SK-N-SH treated with all-trans-retinoic acid at 6 μM for 48 hours (cell line): ENCODE results near the gene SLC6A3.

Experiments used
- ATAC-seq: fragments of 200-7000 bp; cut with Tn5 transposase; 3 replicates; pipeline ENCODE4 v1.9.1; 2020; ENCODE audit warnings: mild to moderate bottlenecking, moderate library complexity
- ARNTL ChIP-seq: fragments of 450-650 bp; formaldehyde crosslinking; IDR thresholded peaks from 2 replicates; pipeline ENCODE4 v1.5.0; 2020; ENCODE audit warnings: low read depth, mild to moderate bottlenecking, moderate library complexity, borderline replicate concordance
- BACH2 ChIP-seq: fragments of 250-450 bp; sonication (Bioruptor Pico); IDR thresholded peaks from 2 replicates; pipeline ENCODE4 v1.9.0; 2021; ENCODE audit warnings: mild to moderate bottlenecking, borderline replicate concordance
- ESRRG ChIP-seq: fragments of 250-450 bp; sonication (Bioruptor Pico); IDR thresholded peaks from 2 replicates; pipeline ENCODE4 v1.6.1; 2021; ENCODE audit warnings: mild to moderate bottlenecking
- GLIS3 ChIP-seq: fragments of 250-450 bp; sonication (Bioruptor Pico); IDR thresholded peaks from 2 replicates; pipeline ENCODE4 v1.5.0; 2020; ENCODE audit warnings: mild to moderate bottlenecking, moderate library complexity
- ISL1 ChIP-seq: fragments of 250-450 bp; sonication (Bioruptor Pico); IDR thresholded peaks from 2 replicates; pipeline ENCODE4 v2.1.2; 2022; ENCODE audit warnings: mild to moderate bottlenecking, moderate library complexity
- OSR1 ChIP-seq: fragments of 250-450 bp; sonication (Bioruptor Pico); IDR thresholded peaks from 2 replicates; pipeline ENCODE4 v1.8.0; 2022; ENCODE audit warnings: moderate library complexity, mild to moderate bottlenecking, inconsistent platforms
- PATZ1 ChIP-seq: fragments of 250-450 bp; sonication (Bioruptor Pico); IDR thresholded peaks from 2 replicates; pipeline ENCODE4 v1.8.0; 2020; ENCODE audit warnings: mild to moderate bottlenecking, moderate library complexity, borderline replicate concordance
- PPARA ChIP-seq: fragments of 250-450 bp; sonication (Bioruptor Pico); IDR thresholded peaks from 2 replicates; pipeline ENCODE4 v1.5.0; 2020; ENCODE audit warnings: mild to moderate bottlenecking, borderline replicate concordance
- RARB ChIP-seq: fragments of 250-450 bp; sonication (Bioruptor Pico); IDR thresholded peaks from 2 replicates; pipeline ENCODE4 v1.8.0; 2021; ENCODE audit warnings: mild to moderate bottlenecking, moderate library complexity
- SNAI2 ChIP-seq: fragments of 250-450 bp; sonication (Bioruptor Pico); IDR thresholded peaks from 2 replicates; pipeline ENCODE4 v1.5.0; 2020; ENCODE audit warnings: mild to moderate bottlenecking, moderate library complexity
- TCF4 ChIP-seq: fragments of 250-450 bp; sonication (Bioruptor Pico); IDR thresholded peaks from 2 replicates; pipeline ENCODE4 v1.8.0; 2021; ENCODE audit warnings: mild to moderate bottlenecking, moderate library complexity, borderline replicate concordance
- TOX ChIP-seq: fragments of 250-450 bp; sonication (Bioruptor Pico); IDR thresholded peaks from 2 replicates; pipeline ENCODE4 v1.8.0; 2021; ENCODE audit warnings: mild to moderate bottlenecking, moderate library complexity, borderline replicate concordance
- ZC3H10 ChIP-seq: fragments of 250-450 bp; sonication (Bioruptor Pico); IDR thresholded peaks from 2 replicates; pipeline ENCODE4 v1.5.1; 2021; ENCODE audit warnings: mild to moderate bottlenecking, moderate library complexity
- ZFP3 ChIP-seq: fragments of 250-450 bp; sonication (Bioruptor Pico); IDR thresholded peaks from 2 replicates; pipeline ENCODE4 v1.5.0; 2020; ENCODE audit warnings: mild to moderate bottlenecking, moderate library complexity
- ZFP30 ChIP-seq: fragments of 450-650 bp; formaldehyde crosslinking; IDR thresholded peaks from 2 replicates; pipeline ENCODE4 v1.5.0; 2022; ENCODE audit warnings: mild to moderate bottlenecking, moderate library complexity
- ZNF565 ChIP-seq: fragments of 450-650 bp; formaldehyde crosslinking; conservative IDR thresholded peaks from 2 replicates; pipeline ENCODE4 v1.5.0; 2020; ENCODE audit warnings: low read depth, mild to moderate bottlenecking, moderate library complexity
- ZNF70 ChIP-seq: fragments of 450-650 bp; formaldehyde crosslinking; IDR thresholded peaks from 2 replicates; pipeline ENCODE4 v1.5.0; 2020; ENCODE audit warnings: mild to moderate bottlenecking, moderate library complexity
- ZNF8 ChIP-seq: fragments of 450-650 bp; formaldehyde crosslinking; IDR thresholded peaks from 2 replicates; pipeline ENCODE4 v1.5.0; 2020; ENCODE audit warnings: mild to moderate bottlenecking, moderate library complexity
- TF ChIP-seq, protein P1 (sequence below): fragments of 250-450 bp; sonication (Bioruptor Pico); IDR thresholded peaks from 2 replicates; pipeline ENCODE4 v1.5.0; 2020; ENCODE audit warnings: mild to moderate bottlenecking, moderate library complexity
- TF ChIP-seq, protein P2 (sequence below): fragments of 250-450 bp; sonication (Bioruptor Pico); IDR thresholded peaks from 2 replicates; pipeline ENCODE4 v1.5.1; 2020; ENCODE audit warnings: low read depth, mild to moderate bottlenecking, moderate library complexity
- TF ChIP-seq, protein P3 (sequence below): fragments of 250-450 bp; sonication (Bioruptor Pico); IDR thresholded peaks from 2 replicates; pipeline ENCODE4 v1.5.1; 2021; ENCODE audit warnings: mild to moderate bottlenecking, moderate library complexity

Gene SLC6A3

GRCh38 chr5:1464096-1464446 is 18.8 kb upstream of the SLC6A3 start (continued):
- TF ChIP-seq, protein P1, sequence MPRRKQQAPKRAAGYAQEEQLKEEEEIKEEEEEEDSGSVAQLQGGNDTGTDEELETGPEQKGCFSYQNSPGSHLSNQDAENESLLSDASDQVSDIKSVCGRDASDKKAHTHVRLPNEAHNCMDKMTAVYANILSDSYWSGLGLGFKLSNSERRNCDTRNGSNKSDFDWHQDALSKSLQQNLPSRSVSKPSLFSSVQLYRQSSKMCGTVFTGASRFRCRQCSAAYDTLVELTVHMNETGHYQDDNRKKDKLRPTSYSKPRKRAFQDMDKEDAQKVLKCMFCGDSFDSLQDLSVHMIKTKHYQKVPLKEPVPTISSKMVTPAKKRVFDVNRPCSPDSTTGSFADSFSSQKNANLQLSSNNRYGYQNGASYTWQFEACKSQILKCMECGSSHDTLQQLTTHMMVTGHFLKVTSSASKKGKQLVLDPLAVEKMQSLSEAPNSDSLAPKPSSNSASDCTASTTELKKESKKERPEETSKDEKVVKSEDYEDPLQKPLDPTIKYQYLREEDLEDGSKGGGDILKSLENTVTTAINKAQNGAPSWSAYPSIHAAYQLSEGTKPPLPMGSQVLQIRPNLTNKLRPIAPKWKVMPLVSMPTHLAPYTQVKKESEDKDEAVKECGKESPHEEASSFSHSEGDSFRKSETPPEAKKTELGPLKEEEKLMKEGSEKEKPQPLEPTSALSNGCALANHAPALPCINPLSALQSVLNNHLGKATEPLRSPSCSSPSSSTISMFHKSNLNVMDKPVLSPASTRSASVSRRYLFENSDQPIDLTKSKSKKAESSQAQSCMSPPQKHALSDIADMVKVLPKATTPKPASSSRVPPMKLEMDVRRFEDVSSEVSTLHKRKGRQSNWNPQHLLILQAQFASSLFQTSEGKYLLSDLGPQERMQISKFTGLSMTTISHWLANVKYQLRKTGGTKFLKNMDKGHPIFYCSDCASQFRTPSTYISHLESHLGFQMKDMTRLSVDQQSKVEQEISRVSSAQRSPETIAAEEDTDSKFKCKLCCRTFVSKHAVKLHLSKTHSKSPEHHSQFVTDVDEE (CRISPR knock-in tag), result no peak
- TF ChIP-seq, protein P2, sequence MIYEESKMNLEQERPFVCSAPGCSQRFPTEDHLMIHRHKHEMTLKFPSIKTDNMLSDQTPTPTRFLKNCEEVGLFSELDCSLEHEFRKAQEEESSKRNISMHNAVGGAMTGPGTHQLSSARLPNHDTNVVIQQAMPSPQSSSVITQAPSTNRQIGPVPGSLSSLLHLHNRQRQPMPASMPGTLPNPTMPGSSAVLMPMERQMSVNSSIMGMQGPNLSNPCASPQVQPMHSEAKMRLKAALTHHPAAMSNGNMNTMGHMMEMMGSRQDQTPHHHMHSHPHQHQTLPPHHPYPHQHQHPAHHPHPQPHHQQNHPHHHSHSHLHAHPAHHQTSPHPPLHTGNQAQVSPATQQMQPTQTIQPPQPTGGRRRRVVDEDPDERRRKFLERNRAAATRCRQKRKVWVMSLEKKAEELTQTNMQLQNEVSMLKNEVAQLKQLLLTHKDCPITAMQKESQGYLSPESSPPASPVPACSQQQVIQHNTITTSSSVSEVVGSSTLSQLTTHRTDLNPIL (CRISPR knock-in tag), result no peak
- TF ChIP-seq OSR1 (CRISPR knock-in tag) (no peak), ZFP30 (no peak), TCF4 (CRISPR knock-in tag) (no peak), RARB (CRISPR knock-in tag) (no peak), ZC3H10 (CRISPR knock-in tag) (no peak), ZNF8 (CRISPR knock-in tag) (no peak), ZFP3 (CRISPR knock-in tag) (no peak), GLIS3 (CRISPR knock-in tag) (no peak), ARNTL (no peak), ZNF70 (CRISPR knock-in tag) (no peak), PPARA (CRISPR knock-in tag) (no peak)
- TF ChIP-seq, all 23 proteins: peak for 0

DNA sequence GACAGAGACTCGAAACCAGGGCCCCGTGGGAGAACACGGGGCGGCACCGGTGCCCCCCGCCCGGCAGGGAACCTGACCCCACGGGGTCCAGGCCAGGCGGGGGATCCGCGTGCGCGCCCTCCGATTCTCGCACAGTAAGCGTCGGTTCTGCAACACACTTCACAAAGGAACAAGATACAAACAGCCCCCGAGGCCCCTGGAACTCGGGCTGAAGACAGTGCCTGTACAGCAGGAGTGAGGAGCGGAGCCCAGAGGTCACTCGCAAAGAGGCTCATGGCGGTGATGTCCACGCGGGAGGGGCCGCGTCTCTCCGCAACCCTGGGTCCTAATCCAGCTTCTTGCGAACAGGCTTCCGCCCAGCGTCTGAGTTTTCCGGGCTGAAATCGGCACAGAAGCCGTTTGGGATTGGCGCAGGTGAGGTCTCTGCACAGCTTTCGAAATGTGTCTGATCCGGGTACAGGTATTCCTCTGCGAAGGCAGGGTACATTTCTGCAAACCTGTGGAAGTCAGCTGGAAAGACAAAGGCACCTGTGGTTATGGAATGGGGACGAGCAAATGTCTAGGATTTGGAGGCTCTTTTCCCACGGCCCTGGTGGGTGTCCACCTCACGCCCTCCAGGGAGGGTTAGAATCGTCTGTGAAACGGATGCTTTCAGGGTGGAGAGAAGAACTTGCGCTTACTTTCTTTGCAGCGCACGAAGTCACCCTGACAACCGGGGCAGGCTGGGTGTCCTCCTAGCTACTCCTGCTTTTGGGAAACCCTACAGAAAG is 18.3 kb upstream of the SLC6A3 start:
- TF ChIP-seq SNAI2 (CRISPR knock-in tag), result no peak
- TF ChIP-seq, protein P2 (CRISPR knock-in tag), result no peak
- no peak for TF ChIP-seq BACH2 (CRISPR knock-in tag)
- TF ChIP-seq, protein P1 (CRISPR knock-in tag), result no peak
- TF ChIP-seq ESRRG, result no peak
- no peak for TF ChIP-seq TOX (CRISPR knock-in tag)
- TF ChIP-seq ARNTL, result no peak
- TF ChIP-seq ZNF565, result no peak
- no peak for TF ChIP-seq ZFP3 (CRISPR knock-in tag)
- TF ChIP-seq PATZ1, result no peak
- no peak for TF ChIP-seq ISL1 (CRISPR knock-in tag)
- TF ChIP-seq PPARA (CRISPR knock-in tag), result no peak
- no peak for TF ChIP-seq GLIS3 (CRISPR knock-in tag)
- TF ChIP-seq TCF4 (CRISPR knock-in tag), result no peak
- no peak for TF ChIP-seq ZNF70 (CRISPR knock-in tag)
- TF ChIP-seq ZC3H10 (CRISPR knock-in tag), result no peak
- TF ChIP-seq OSR1 (CRISPR knock-in tag), result no peak
- TF ChIP-seq, protein P3, sequence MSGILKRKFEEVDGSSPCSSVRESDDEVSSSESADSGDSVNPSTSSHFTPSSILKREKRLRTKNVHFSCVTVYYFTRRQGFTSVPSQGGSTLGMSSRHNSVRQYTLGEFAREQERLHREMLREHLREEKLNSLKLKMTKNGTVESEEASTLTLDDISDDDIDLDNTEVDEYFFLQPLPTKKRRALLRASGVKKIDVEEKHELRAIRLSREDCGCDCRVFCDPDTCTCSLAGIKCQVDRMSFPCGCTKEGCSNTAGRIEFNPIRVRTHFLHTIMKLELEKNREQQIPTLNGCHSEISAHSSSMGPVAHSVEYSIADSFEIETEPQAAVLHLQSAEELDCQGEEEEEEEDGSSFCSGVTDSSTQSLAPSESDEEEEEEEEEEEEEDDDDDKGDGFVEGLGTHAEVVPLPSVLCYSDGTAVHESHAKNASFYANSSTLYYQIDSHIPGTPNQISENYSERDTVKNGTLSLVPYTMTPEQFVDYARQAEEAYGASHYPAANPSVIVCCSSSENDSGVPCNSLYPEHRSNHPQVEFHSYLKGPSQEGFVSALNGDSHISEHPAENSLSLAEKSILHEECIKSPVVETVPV (CRISPR knock-in tag), result no peak
- TF ChIP-seq ZFP30, result no peak
- TF ChIP-seq, all 23 proteins: peak for 0
- ATAC-seq, result no peak
